SU-DHL-6 (cell line): Measurements from ENCODE around the gene MBNL1.

Source experiments
- EZH2phosphoT487 ChIP-seq: fragments of 200-600 bp; sonication (generic), shearing (Covaris generic); conservative IDR thresholded peaks from 2 replicates; pipeline ENCODE4 v1.6.1; 2018; ENCODE audit warnings: mild to moderate bottlenecking, antibody characterized with exemption, low read length, moderate library complexity, mixed read lengths
- TF ChIP-seq, protein P1 (sequence below): fragments of 200-600 bp; sonication (generic); IDR thresholded peaks from one replicate; pipeline ENCODE4 v1.5.1; 2017; ENCODE audit warnings: antibody characterized with exemption, mild to moderate bottlenecking, low read length, moderate library complexity; ENCODE audit not compliant: insufficient read depth, poor library complexity, severe bottlenecking

- TF ChIP-seq, protein P1, sequence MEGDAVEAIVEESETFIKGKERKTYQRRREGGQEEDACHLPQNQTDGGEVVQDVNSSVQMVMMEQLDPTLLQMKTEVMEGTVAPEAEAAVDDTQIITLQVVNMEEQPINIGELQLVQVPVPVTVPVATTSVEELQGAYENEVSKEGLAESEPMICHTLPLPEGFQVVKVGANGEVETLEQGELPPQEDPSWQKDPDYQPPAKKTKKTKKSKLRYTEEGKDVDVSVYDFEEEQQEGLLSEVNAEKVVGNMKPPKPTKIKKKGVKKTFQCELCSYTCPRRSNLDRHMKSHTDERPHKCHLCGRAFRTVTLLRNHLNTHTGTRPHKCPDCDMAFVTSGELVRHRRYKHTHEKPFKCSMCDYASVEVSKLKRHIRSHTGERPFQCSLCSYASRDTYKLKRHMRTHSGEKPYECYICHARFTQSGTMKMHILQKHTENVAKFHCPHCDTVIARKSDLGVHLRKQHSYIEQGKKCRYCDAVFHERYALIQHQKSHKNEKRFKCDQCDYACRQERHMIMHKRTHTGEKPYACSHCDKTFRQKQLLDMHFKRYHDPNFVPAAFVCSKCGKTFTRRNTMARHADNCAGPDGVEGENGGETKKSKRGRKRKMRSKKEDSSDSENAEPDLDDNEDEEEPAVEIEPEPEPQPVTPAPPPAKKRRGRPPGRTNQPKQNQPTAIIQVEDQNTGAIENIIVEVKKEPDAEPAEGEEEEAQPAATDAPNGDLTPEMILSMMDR: no peak
- TF ChIP-seq EZH2phosphoT487: no peak
Measured at GRCh38 chr3:152243721-152244516, 24.8 kb upstream of the MBNL1 start.
